ENCODE measurements around the gene NRG3.

NRG3 gene

GRCh38 chr10:82392533-82392932 lies 517.5 kb downstream of the NRG3 start:
- TF ChIP-seq CTCF (IDR thresholded peaks at IDR 0.05), result no peak

GRCh38 chr10:82394122-82394521 lies 519.1 kb downstream of the NRG3 start:
- no peak for TF ChIP-seq CTCF (IDR thresholded peaks at IDR 0.05)

GRCh38 chr10:82394987-82395386 lies 520.0 kb downstream of the NRG3 start:
- no peak for TF ChIP-seq CTCF (IDR thresholded peaks at IDR 0.05)

GRCh38 chr10:82396886-82397285 lies 521.9 kb downstream of the NRG3 start:
- no peak for TF ChIP-seq CTCF (IDR thresholded peaks at IDR 0.05)

DNA sequence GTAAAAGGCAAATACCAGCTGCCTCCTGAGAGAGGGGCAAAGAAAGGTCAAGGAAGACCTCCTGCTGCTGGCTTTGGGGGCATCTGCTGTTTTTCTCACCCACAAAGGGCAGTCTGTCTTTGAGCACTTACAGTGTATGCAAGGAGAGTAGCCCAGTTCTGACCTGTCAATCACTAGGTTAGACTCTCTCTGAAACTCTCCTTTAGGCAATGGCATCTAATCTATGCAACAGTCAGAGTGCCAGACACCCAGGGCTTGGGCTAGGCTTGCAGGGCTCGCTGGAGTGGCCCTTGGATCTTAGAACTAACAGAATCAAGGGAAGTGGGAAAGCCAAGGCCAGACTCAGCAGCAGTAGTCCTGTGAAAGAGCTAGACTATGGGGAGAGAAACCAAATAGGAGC lies 522.9 kb downstream of the NRG3 start:
- TF ChIP-seq CTCF (IDR thresholded peaks at IDR 0.05), result no peak

DNA sequence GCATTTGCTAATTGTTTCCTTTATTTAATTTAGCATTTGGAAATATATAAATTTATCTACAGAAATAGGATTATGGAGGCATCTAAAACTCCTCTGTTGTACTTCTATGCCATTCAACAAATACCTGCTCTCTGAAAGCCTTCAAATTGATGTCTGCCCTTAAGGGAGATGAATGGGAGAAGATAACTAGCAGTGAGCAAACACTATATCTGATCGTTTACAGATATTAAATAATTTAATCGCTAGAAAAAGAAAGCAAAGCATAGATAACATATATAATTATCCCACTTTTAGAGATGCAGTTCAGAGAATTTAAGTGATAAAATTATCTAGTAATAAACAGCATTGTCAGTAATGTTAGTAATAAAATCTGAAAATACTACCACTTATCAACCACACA lies 524.9 kb downstream of the NRG3 start:
- no peak for TF ChIP-seq CTCF (IDR thresholded peaks at IDR 0.05)

GRCh38 chr10:82400841-82401240 lies 525.8 kb downstream of the NRG3 start:
- TF ChIP-seq CTCF (IDR thresholded peaks at IDR 0.05), result no peak

GRCh38 chr10:82402906-82403401 lies 528.0 kb downstream of the NRG3 start:
- TF ChIP-seq CTCF (IDR thresholded peaks at IDR 0.05), result no peak

Data from LNCAP (cell line).